ENCODE data around the gene SNHG17. TPM values are rescaled to one million over a fixed set of nuclear protein-coding genes. Genes with fewer than 3 reads are reported as not detected.
A peak's percentile ranks its signal among the peaks of the same experiment; 100 is the strongest.
"Not testable (repeated sequence)": the region's sequence is repeated elsewhere in the genome, so short reads cannot be mapped to it uniquely, and the experiment has no call there.

The SNHG17 gene
- total and polyA plus RNA-seq, 3 donors from 2014 or later: 16.3 to 26.9 (median 17.8) TPM

DNA sequence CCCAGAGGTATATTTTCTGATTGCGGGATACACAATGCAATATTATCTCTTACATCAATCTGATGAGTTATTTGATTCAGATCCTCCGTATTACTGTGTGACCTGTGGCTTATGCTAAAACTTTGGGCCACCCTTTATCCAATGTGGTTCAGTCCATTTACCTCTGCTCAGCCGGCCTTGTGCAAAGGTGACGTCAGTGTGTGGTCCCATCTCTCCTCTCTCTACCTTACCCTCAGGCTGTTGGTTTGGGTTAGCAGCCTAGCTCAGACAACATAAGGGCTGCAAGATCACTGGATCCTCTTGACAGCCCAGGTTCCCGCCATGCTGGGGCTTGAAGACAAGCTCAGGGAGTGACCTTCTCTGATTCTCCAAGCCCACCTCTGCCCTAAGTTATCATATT lies 33.0 kb downstream of the SNHG17 start:
- Histone ChIP-seq H3K9me3 (no peaks in the 10 kb centered on the region), H3K27ac (no peak overlapping the region), H3K4me1 (no peaks in the 10 kb centered on the region), H3K27me3 (no peaks in the 10 kb centered on the region), H3K36me3 (ENCODE audit: low read depth, missing control alignments) (no peaks in the 10 kb centered on the region), H3K4me3 (no peak overlapping the region)
- WGBS, 2 donors: 91 to 92% methylated on average over 5 of the region's 5 CpGs
- intact Hi-C loops (cut with DNase I; ENCODE audit: low total_unique reads): no loop called here
- TF ChIP-seq CTCF (IDR thresholded peaks at IDR 0.05) (no peak), POLR2A (IDR thresholded peaks at IDR 0.05) (no peak)
- DNase-seq: no peak

GRCh38 chr20:38395751-38396395 lies 39.3 kb downstream of the SNHG17 start:
- 67 to 93% methylated on average over 2 of the region's 2 CpGs for WGBS, 2 donors
- H3K4me1 ChIP-seq; intact Hi-C loops (cut with DNase I; ENCODE audit: low total_unique reads): not testable (repeated sequence)

GRCh38 chr20:38395165-38395564 lies 40.0 kb downstream of the SNHG17 start:
- Histone ChIP-seq H3K27ac (peak overlapping the region in 1 of 2 donors; percentile 56), H3K36me3 (ENCODE audit: low read depth, missing control alignments) (no peaks in the 10 kb centered on the region), H3K4me3 (no peak overlapping the region), H3K4me1 (no peaks in the 10 kb centered on the region), H3K27me3 (no peaks in the 10 kb centered on the region), H3K9me3 (no peaks in the 10 kb centered on the region)
- TF ChIP-seq POLR2A (IDR thresholded peaks at IDR 0.05) (no peak), CTCF (IDR thresholded peaks at IDR 0.05) (no peak)
- peak; percentile 40 for DNase-seq
- 40 to 68% methylated on average over 2 of the region's 2 CpGs for WGBS, 2 donors
- intact Hi-C loops (cut with DNase I; ENCODE audit: low total_unique reads): no loop called here

More at GRCh38 chr20:38395751-38396395, 39.3 kb downstream of the SNHG17 start:
- H3K9me3 ChIP-seq; DNase-seq; H3K36me3 ChIP-seq (ENCODE audit: low read depth, missing control alignments); H3K27me3 ChIP-seq; H3K4me3 ChIP-seq: not testable (repeated sequence)
- H3K27ac ChIP-seq: peak overlapping the region in 1 of 2 donors; percentile 56

- intact Hi-C loops (cut with DNase I; ENCODE audit: low total_unique reads): no loop called here
- Histone ChIP-seq H3K36me3 (ENCODE audit: low read depth, missing control alignments) (no peaks in the 10 kb centered on the region), H3K27me3 (no peaks in the 10 kb centered on the region), H3K9me3 (no peaks in the 10 kb centered on the region), H3K4me3 (no peak overlapping the region), H3K4me1 (no peaks in the 10 kb centered on the region), H3K27ac (no peak overlapping the region)
- no peak for TF ChIP-seq POLR2A (IDR thresholded peaks at IDR 0.05)
- no peak for TF ChIP-seq CTCF (IDR thresholded peaks at IDR 0.05)
- no peak for DNase-seq
- WGBS, 2 donors: 87 to 89% methylated on average over 5 of the region's 5 CpGs
Measured at GRCh38 chr20:38393259-38393658, 41.9 kb downstream of the SNHG17 start.

GRCh38 chr20:38392356-38392755 lies 42.8 kb downstream of the SNHG17 start:
- Histone ChIP-seq H3K4me1 (no peaks in the 10 kb centered on the region), H3K9me3 (no peaks in the 10 kb centered on the region), H3K4me3 (no peak overlapping the region), H3K27me3 (no peaks in the 10 kb centered on the region), H3K27ac (no peak overlapping the region), H3K36me3 (ENCODE audit: low read depth, missing control alignments) (no peaks in the 10 kb centered on the region)
- no peak for TF ChIP-seq CTCF (IDR thresholded peaks at IDR 0.05)
- no peak for TF ChIP-seq POLR2A (IDR thresholded peaks at IDR 0.05)
- WGBS, 2 donors: 90 to 93% methylated on average over 3 of the region's 3 CpGs
- intact Hi-C loops (cut with DNase I; ENCODE audit: low total_unique reads): no loop called here
- no peak for DNase-seq
